Bronchial epithelial cell (primary cell): ENCODE measurements around the gene ITSN1. TPM values are rescaled to one million over a fixed set of nuclear protein-coding genes. Genes with fewer than 3 reads are reported as not detected.

ENCODE experiments used
- DNase-seq: peaks from one replicate; pipeline ENCODE4 v3.0.0-alpha.2; 2010; ENCODE audit warnings: low read depth
- FAIRE-seq: peaks from 2 replicates; lab custom pipeline; 2011; peaks lifted over from hg19 to GRCh38; lab: Jason Lieb, UNC
- H3K27me3 ChIP-seq: 2 replicates; pipeline ENCODE4 v1.5.1; 2011; ENCODE audit warnings: low read length; ENCODE audit not compliant: control insufficient read depth, insufficient read depth
- H3K36me3 ChIP-seq: 2 replicates; pipeline ENCODE4 v1.5.1; 2011; ENCODE audit warnings: low read length; ENCODE audit not compliant: control insufficient read depth, insufficient read depth
- H3K4me3 ChIP-seq: 2 replicates; pipeline ENCODE4 v1.5.1; 2011; ENCODE audit warnings: mild to moderate bottlenecking, low read depth, low read length, control low read depth
- CTCF ChIP-seq: IDR thresholded peaks from 2 replicates; pipeline ENCODE4 v1.5.1; 2011; ENCODE audit warnings: mild to moderate bottlenecking, moderate library complexity, low read length, control low read depth, inconsistent platforms; ENCODE audit not compliant: insufficient read depth, severe bottlenecking
- total RNA-seq: library from RNA; depleted of rRNA; stranded (reverse); fragments of >200 nt; gene quantifications from 2 replicates; pipeline ENCODE4 v1.2.1, GENCODE V29; 2014

Gene ITSN1
- total RNA-seq, 1 donor from 2014 or later = 15.0 TPM

DNA sequence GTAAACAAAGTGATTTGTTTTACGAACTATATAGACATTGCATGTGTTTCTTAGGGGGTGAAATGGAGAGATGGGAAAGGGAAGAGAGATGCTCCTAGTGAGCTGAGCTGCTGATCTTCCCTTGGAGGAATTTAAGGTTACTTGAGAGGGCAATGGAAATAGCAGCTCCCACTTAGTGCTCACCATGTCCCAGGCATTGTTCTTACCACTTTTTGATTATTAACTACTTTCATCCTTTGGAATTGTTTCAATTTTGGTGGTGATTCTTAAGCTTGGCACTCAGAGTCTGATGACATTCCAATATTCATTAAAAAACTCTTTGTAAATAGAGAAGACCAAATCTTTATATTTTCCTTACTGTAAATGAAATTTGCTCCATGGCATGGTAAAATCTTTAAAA is 124.9 kb downstream of the ITSN1 start:
- FAIRE-seq = no peak
- Histone ChIP-seq H3K27me3 (no peaks in the 10 kb centered on the region), H3K36me3 (peaks cover 4% of the 10 kb centered on the region), H3K4me3 (no peak overlapping the region)
- DNase-seq = no peak
- TF ChIP-seq CTCF = no peak

DNA sequence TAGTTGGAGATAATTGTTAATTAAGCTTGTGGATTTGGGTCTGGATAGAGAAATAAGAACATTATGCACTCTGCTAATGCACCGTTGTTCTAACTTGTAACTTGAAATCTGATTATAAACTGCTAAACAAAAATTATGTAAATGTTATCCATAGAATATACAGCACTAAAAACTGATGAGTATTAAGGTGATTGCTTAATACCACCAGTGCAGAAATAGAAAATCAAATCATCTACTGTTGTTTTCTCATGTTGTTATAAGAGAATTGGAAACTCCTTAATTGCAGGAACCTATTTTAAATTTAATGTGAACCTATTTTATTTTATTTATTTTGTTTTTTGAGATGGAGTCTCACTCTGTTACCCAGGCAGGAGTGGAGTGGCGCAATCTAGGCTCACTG is 125.7 kb downstream of the ITSN1 start:
- Histone ChIP-seq H3K36me3 (peaks cover 4% of the 10 kb centered on the region), H3K4me3 (no peak overlapping the region), H3K27me3 (no peaks in the 10 kb centered on the region)
- FAIRE-seq (no peak), DNase-seq (no peak)
- TF ChIP-seq CTCF = no peak

DNA sequence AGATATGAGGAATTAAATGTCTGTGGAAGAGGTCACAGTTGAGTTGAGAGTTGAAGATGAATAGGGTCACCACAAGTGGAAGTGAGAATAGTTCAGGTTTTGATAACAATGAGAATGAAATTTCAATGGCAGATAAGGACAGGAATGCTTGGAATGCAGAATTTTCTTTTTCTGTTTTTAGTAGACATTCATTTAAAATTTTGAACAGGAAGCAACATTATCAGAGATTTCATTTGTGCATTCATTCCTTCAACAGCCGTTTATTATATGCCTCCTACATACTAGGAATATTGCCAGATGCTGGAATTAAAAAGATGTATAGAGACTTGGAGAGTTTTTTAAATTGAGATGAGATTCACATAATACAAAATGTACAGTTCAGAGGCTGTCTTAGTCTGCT is 126.8 kb downstream of the ITSN1 start:
- FAIRE-seq (no peak), DNase-seq (no peak)
- H3K36me3 ChIP-seq = peaks cover 4% of the 10 kb centered on the region
- TF ChIP-seq CTCF = no peak
- no peak overlapping the region for H3K4me3 ChIP-seq
- H3K27me3 ChIP-seq = no peaks in the 10 kb centered on the region

DNA sequence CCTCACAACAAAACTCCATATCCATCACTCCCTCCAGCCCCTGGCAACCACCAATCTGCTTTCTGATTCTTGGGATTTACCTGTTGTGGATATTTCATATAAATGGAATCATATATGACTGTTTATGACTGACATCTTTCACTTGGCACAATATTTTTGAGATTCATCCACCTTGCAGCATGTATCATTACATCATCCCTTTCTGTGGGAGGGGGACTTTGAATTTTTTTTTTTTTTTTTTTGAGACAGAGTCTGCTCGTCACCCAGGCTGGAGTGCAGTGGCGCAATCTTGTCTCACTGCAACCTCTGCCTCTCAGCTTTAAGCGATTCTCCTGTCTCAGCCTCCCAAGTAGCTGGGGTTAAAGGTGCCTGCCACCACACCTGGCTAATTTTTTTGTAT is 128.2 kb downstream of the ITSN1 start:
- no peak for TF ChIP-seq CTCF
- Histone ChIP-seq H3K36me3 (peaks cover 4% of the 10 kb centered on the region), H3K27me3 (no peaks in the 10 kb centered on the region), H3K4me3 (no peak overlapping the region)
- DNase-seq (no peak), FAIRE-seq (no peak)

DNA sequence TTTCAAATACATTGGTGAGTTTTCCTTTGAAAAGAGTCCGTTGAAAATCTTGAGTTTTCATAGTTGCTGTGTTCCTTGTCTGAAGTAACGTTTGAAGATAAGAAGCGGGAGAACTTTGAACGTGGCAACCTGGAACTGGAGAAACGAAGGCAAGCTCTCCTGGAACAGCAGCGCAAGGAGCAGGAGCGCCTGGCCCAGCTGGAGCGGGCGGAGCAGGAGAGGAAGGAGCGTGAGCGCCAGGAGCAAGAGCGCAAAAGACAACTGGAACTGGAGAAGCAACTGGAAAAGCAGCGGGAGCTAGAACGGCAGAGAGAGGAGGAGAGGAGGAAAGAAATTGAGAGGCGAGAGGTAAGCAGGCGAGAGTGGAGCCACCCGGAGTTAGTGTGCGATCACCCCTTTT is 129.7 kb downstream of the ITSN1 start:
- FAIRE-seq = no peak
- H3K4me3 ChIP-seq = no peak overlapping the region

More for the DNA sequence above, 129.7 kb downstream of the ITSN1 start:
- H3K36me3 ChIP-seq = peaks cover 4% of the 10 kb centered on the region
- no peaks in the 10 kb centered on the region for H3K27me3 ChIP-seq
- no peak for DNase-seq
- TF ChIP-seq CTCF = no peak
